Measurements from ENCODE around the gene PKHD1. TPM values are rescaled to one million over a fixed set of nuclear protein-coding genes. Genes with fewer than 3 reads are reported as not detected.
A peak's percentile ranks its signal among the peaks of the same experiment; 100 is the strongest.
"Not testable (repeated sequence)": the region's sequence is repeated elsewhere in the genome, so short reads cannot be mapped to it uniquely, and the experiment has no call there.

PKHD1 gene
- total RNA-seq, 4 donors from 2014 or later, result 0.09 to 0.83 (median 0.29) TPM; not detected in 1

GRCh38 chr6:51856508-51856907, 230.9 kb downstream of the PKHD1 start:
- Histone ChIP-seq H3K27ac (no peak overlapping the region), H3K36me3 (no peaks in the 10 kb centered on the region), H3K4me1 (no peaks in the 10 kb centered on the region), H3K27me3 (no peaks in the 10 kb centered on the region), H3K4me3 (no peak overlapping the region), H3K9me3 (no peaks in the 10 kb centered on the region)
- TF ChIP-seq CTCF (IDR thresholded peaks at IDR 0.05) (no peak), POLR2A (IDR thresholded peaks at IDR 0.05) (no peak)
- intact Hi-C loops (cut with DNase I; ENCODE audit: low total_unique reads), result no loop called here
- no peak for DNase-seq

DNA sequence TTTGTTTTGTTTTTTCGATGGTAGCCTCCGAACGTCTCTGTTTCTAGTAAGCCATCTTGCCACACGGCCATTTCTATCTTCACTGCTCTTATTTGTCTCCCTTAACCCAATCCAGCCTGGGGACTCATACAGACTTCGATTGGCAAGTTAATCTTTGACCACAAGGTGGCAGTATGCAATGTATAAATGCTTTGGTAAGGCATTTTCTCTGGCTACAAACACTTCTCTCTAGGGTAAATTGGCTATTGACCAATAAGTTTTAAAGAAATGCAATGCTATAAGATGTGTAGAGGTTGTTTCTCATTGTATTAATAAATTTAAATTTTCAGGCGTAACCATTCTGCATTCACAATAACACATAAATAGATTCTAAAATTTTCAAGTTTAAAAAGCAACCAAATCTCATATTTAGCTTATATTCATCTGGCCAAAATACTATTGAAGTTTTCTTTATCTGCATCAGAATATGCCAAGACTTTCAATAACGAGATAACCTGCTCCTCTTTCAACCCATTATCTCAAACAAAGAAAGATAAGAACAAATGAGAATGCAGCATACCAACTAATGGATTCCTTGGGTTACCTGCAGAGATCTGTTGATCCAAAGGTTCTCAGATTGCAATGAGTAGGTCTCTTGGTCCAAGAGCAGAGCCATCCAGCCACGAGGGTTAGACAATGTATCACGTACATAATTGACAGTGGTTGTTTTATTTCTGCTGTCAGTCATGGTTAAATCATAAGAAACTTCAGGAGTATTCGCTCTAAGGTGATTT, 231.9 kb downstream of the PKHD1 start:
- Histone ChIP-seq H3K36me3 (no peaks in the 10 kb centered on the region), H3K9me3 (no peaks in the 10 kb centered on the region), H3K4me3 (no peak overlapping the region), H3K27ac (no peak overlapping the region), H3K4me1 (no peaks in the 10 kb centered on the region), H3K27me3 (no peaks in the 10 kb centered on the region)
- no peak for DNase-seq
- TF ChIP-seq CTCF (IDR thresholded peaks at IDR 0.05) (peak; percentile 20 to 45 (median 38)), POLR2A (IDR thresholded peaks at IDR 0.05) (no peak)
- intact Hi-C loops (cut with DNase I; ENCODE audit: low total_unique reads), result no loop called here

- no peak for TF ChIP-seq CTCF (IDR thresholded peaks at IDR 0.05)
- TF ChIP-seq POLR2A (IDR thresholded peaks at IDR 0.05), result no peak
- no peak overlapping the region for H3K4me3 ChIP-seq
- DNase-seq, result no peak
- intact Hi-C loops (cut with DNase I; ENCODE audit: low total_unique reads), result no loop called here
- H3K9me3 ChIP-seq, result no peaks in the 10 kb centered on the region
- H3K27me3 ChIP-seq, result no peaks in the 10 kb centered on the region
- H3K27ac ChIP-seq, result no peak overlapping the region
- no peaks in the 10 kb centered on the region for H3K36me3 ChIP-seq
- H3K4me1 ChIP-seq, result no peaks in the 10 kb centered on the region
Observed at GRCh38 chr6:51854876-51855275, 232.5 kb downstream of the PKHD1 start.

DNA sequence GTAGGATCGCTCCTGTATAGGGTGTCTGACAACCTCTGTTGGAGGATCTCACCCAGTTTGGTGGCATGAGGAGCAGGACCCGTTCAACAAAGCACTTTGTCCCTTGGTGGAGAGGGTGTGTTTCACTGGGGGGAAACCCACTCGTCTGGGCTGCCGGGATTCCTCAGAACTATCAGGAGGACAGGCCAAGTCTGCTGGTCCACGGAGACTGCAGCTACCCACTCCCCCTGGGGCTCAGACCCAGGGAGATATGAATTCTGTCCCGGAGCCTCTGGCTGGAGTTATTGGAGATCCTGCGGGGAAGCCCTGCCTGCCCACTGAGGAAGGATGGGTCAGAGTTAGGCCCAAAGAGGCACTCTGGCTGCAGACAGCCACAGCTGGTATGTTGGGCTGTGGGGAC, 233.1 kb downstream of the PKHD1 start:
- Histone ChIP-seq H3K4me1 (no peaks in the 10 kb centered on the region), H3K27me3 (no peaks in the 10 kb centered on the region), H3K27ac (no peak overlapping the region), H3K36me3 (no peaks in the 10 kb centered on the region), H3K9me3 (no peaks in the 10 kb centered on the region), H3K4me3 (no peak overlapping the region)
- DNase-seq, result no peak
- no peak for TF ChIP-seq POLR2A (IDR thresholded peaks at IDR 0.05)
- TF ChIP-seq CTCF (IDR thresholded peaks at IDR 0.05), result no peak
- intact Hi-C loops (cut with DNase I; ENCODE audit: low total_unique reads), result no loop called here

DNA sequence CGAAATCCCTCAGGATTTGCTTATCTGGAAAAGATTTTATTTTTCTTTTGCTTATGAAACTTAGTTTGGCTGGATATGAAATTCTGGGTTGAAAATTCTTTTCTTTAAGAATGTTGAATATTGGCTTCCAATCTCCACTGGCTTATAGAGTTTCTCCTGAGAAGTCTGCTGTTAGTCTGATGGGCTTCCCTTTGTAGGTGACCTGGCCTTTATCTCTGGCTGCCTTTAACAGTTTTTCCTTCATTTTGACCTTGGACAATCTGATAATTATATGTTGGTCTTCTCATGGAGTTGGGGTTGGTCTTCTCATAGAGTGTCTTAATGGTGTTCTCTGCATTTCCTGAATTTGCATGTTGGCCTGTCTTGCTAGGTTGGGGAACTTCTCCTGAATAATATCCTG, 234.3 kb downstream of the PKHD1 start:
- H3K9me3 ChIP-seq; H3K36me3 ChIP-seq; DNase-seq; H3K27me3 ChIP-seq; intact Hi-C loops (cut with DNase I; ENCODE audit: low total_unique reads); H3K4me3 ChIP-seq; H3K4me1 ChIP-seq; H3K27ac ChIP-seq: not testable (repeated sequence)

Measured in uterus (tissue), 4 donors.